ENCODE results near the gene ADAM30. TPM values are rescaled to one million over a fixed set of nuclear protein-coding genes. Genes with fewer than 3 reads are reported as not detected.

Gene ADAM30
- total RNA-seq, 2 donors from 2014 or later, result not detected

GRCh38 chr1:119935915-119936314 is 39.6 kb upstream of the ADAM30 start:
- no peak overlapping the region for H3K4me3 ChIP-seq
- no peak overlapping the region for H3K9ac ChIP-seq (ENCODE audit: low read depth in 2 of 2, low read length in 2 of 2)
- DNase-seq, result no peak
- no peaks in the 10 kb centered on the region for H3K4me1 ChIP-seq
- no peaks in the 10 kb centered on the region for H3K36me3 ChIP-seq
- no peaks in the 10 kb centered on the region for H3K27me3 ChIP-seq
- TF ChIP-seq CTCF (IDR thresholded peaks at IDR 0.05), result no peak
- intact Hi-C loops (cut with DNase I), result no loop called here
- no peak overlapping the region for H3K27ac ChIP-seq
- H3K9me3 ChIP-seq, result no peaks in the 10 kb centered on the region

- Histone ChIP-seq H3K4me3 (no peak overlapping the region), H3K9me3 (no peaks in the 10 kb centered on the region), H3K27me3 (no peaks in the 10 kb centered on the region), H3K4me1 (no peaks in the 10 kb centered on the region), H3K9ac (ENCODE audit: low read depth in 2 of 2, low read length in 2 of 2) (no peak overlapping the region), H3K36me3 (no peaks in the 10 kb centered on the region), H3K27ac (no peak overlapping the region)
- no peak for TF ChIP-seq CTCF (IDR thresholded peaks at IDR 0.05)
- DNase-seq, result no peak
- intact Hi-C loops (cut with DNase I), result no loop called here
Observed at GRCh38 chr1:119935373-119935772, 39.1 kb upstream of the ADAM30 start.

- TF ChIP-seq CTCF (IDR thresholded peaks at IDR 0.05), result no peak
- H3K36me3 ChIP-seq, result no peaks in the 10 kb centered on the region
- H3K27ac ChIP-seq, result no peak overlapping the region
- no peak overlapping the region for H3K9ac ChIP-seq (ENCODE audit: low read depth in 2 of 2, low read length in 2 of 2)
- intact Hi-C loops (cut with DNase I), result no loop called here
- H3K4me3 ChIP-seq, result no peak overlapping the region
- no peaks in the 10 kb centered on the region for H3K27me3 ChIP-seq
- H3K4me1 ChIP-seq, result no peaks in the 10 kb centered on the region
- no peak for DNase-seq
- no peaks in the 10 kb centered on the region for H3K9me3 ChIP-seq
Observed at GRCh38 chr1:119933397-119933796, 37.1 kb upstream of the ADAM30 start.

- Histone ChIP-seq H3K9me3 (no peaks in the 10 kb centered on the region), H3K36me3 (peaks cover 6% of the 10 kb centered on the region), H3K4me1 (no peaks in the 10 kb centered on the region), H3K9ac (ENCODE audit: low read depth in 2 of 2, low read length in 2 of 2) (no peak overlapping the region), H3K27me3 (no peaks in the 10 kb centered on the region), H3K4me3 (no peak overlapping the region), H3K27ac (no peak overlapping the region)
- intact Hi-C loops (cut with DNase I), result no loop called here
- DNase-seq, result no peak
- TF ChIP-seq CTCF (IDR thresholded peaks at IDR 0.05), result no peak
Observed at GRCh38 chr1:119929643-119930315, 33.5 kb upstream of the ADAM30 start.

- Histone ChIP-seq H3K36me3 (peaks cover 6% of the 10 kb centered on the region), H3K4me3 (no peak overlapping the region), H3K27me3 (no peaks in the 10 kb centered on the region), H3K9me3 (no peaks in the 10 kb centered on the region), H3K9ac (ENCODE audit: low read depth in 2 of 2, low read length in 2 of 2) (no peak overlapping the region), H3K27ac (no peak overlapping the region), H3K4me1 (no peaks in the 10 kb centered on the region)
- intact Hi-C loops (cut with DNase I), result no loop called here
- no peak for TF ChIP-seq CTCF (IDR thresholded peaks at IDR 0.05)
- no peak for DNase-seq
Observed at GRCh38 chr1:119926553-119926952, 30.2 kb upstream of the ADAM30 start.

All from colonic mucosa (tissue), 4 donors.